ENCODE results near the gene KRI1.

- TF ChIP-seq TAF1 (IDR thresholded peaks at IDR 0.05; ENCODE audit: borderline replicate concordance, low read depth, low read length) (no peak), POLR2AphosphoS5 (IDR thresholded peaks at IDR 0.05; ENCODE audit: low read depth, low read length) (no peak)
These were observed 9.4 kb upstream of the KRI1 start for GRCh38 chr19:10575011-10575716.
